Right ventricle myocardium superior (tissue), 1 donor: Measurements from ENCODE around the gene XCL1. TPM values are rescaled to one million over a fixed set of nuclear protein-coding genes. Genes with fewer than 3 reads are reported as not detected.
"Not testable (repeated sequence)": the region's sequence is repeated elsewhere in the genome, so short reads cannot be mapped to it uniquely, and the experiment has no call there.

Experiments
- ATAC-seq: fragments of 200-7000 bp; cut with Tn5 transposase; one replicate; pipeline ENCODE4 v1.9.1; 2020; ENCODE audit warnings: mild to moderate bottlenecking; ENCODE audit not compliant: poor library complexity
- DNase-seq: peaks from one replicate; pipeline ENCODE4 v3.0.0-alpha.2; 2020
- intact Hi-C: fragments of 100-400 bp; cut with DNase I; formaldehyde crosslinking; loops from one replicate; pipeline ENCODE4 v1.11.2; 2022
- long read RNA-seq: library from polyadenylated mRNA; unstranded; transcript quantifications from one replicate; pipeline ENCODE4 v2.0.0, GENCODE V29; 2021
- total RNA-seq: library from RNA; stranded (reverse); fragmentation: NEBNext Ultra II Directional; extraction: Animal tissue kit (Norgen Biotek cat#: 25700); gene quantifications from one replicate; pipeline ENCODE4 v1.2.1, GENCODE V29; 2021
- donor health status: DM: no; HTN: yes; CAD: no; lungs with severe emphysema.

XCL1 gene
- 0.48 TPM for total RNA-seq
- long read RNA-seq = 0 reads

GRCh38 chr1:168576245-168576688 lies at the start of gene XCL1:
XCL1 (plus strand) TSS chr1:168576605; CDS start chr1:168576638, 33 bp downstream.
- intact Hi-C loops = loop anchor here (10.0 kb wide), 1 partner anchor 131 kb away; no protein-coding TSS in a partner anchor
- DNase-seq, ATAC-seq: not testable (repeated sequence)

GRCh38 chr1:168529518-168529917 lies 46.9 kb upstream of the XCL1 start:
- no peak for ATAC-seq
- DNase-seq = no peak
- intact Hi-C loops = no loop called here

GRCh38 chr1:168531615-168532345 lies 44.6 kb upstream of the XCL1 start:
- DNase-seq (no peak), ATAC-seq (no peak)
- intact Hi-C loops = no loop called here

GRCh38 chr1:168535536-168535935 lies 40.9 kb upstream of the XCL1 start:
- ATAC-seq (no peak), DNase-seq (no peak)
- intact Hi-C loops = no loop called here

GRCh38 chr1:168540798-168541197 lies 35.6 kb upstream of the XCL1 start:
- DNase-seq, intact Hi-C loops, ATAC-seq: not testable (repeated sequence)

- intact Hi-C loops = not testable (repeated sequence)
Measured at GRCh38 chr1:168542978-168543377, 33.4 kb upstream of the XCL1 start.

GRCh38 chr1:168543840-168544498 lies 32.4 kb upstream of the XCL1 start, which contains the start of gene XCL2:
XCL2 (minus strand) TSS chr1:168543997; CDS start chr1:168543964, 33 bp downstream.
- DNase-seq, ATAC-seq, intact Hi-C loops: not testable (repeated sequence)

More at GRCh38 chr1:168542978-168543377, 33.4 kb upstream of the XCL1 start:
- not testable (repeated sequence) for ATAC-seq, DNase-seq

- DNase-seq, intact Hi-C loops, ATAC-seq: not testable (repeated sequence)
Measured at GRCh38 chr1:168545678-168546552, 30.5 kb upstream of the XCL1 start.

GRCh38 chr1:168546553-168546895 lies 29.9 kb upstream of the XCL1 start:
- DNase-seq, intact Hi-C loops, ATAC-seq: not testable (repeated sequence)

GRCh38 chr1:168550971-168551370 lies 25.4 kb upstream of the XCL1 start:
- DNase-seq (no peak), ATAC-seq (no peak)
- intact Hi-C loops = no loop called here

GRCh38 chr1:168551688-168552087 lies 24.7 kb upstream of the XCL1 start:
- intact Hi-C loops = no loop called here
- ATAC-seq (no peak), DNase-seq (no peak)

GRCh38 chr1:168552961-168553360 lies 23.4 kb upstream of the XCL1 start:
- ATAC-seq (no peak), DNase-seq (no peak)
- intact Hi-C loops = no loop called here

GRCh38 chr1:168553680-168554553 lies 22.5 kb upstream of the XCL1 start:
- DNase-seq (no peak), ATAC-seq (no peak)
- intact Hi-C loops = no loop called here

- intact Hi-C loops = no loop called here
Measured at GRCh38 chr1:168554603-168555483, 21.6 kb upstream of the XCL1 start.

GRCh38 chr1:168555508-168556046 lies 20.8 kb upstream of the XCL1 start:
- ATAC-seq (no peak), DNase-seq (no peak)
- intact Hi-C loops = no loop called here

More at GRCh38 chr1:168554603-168555483, 21.6 kb upstream of the XCL1 start:
- no peak for DNase-seq
- ATAC-seq = no peak

- ATAC-seq = no peak
- no peak for DNase-seq
- intact Hi-C loops = no loop called here
Measured at GRCh38 chr1:168556647-168557046, 19.8 kb upstream of the XCL1 start.

- DNase-seq (no peak), ATAC-seq (no peak)
- intact Hi-C loops = no loop called here
Measured at GRCh38 chr1:168560370-168560769, 16.0 kb upstream of the XCL1 start.
